ENCODE measurements around the gene DNAJC11.

DNA sequence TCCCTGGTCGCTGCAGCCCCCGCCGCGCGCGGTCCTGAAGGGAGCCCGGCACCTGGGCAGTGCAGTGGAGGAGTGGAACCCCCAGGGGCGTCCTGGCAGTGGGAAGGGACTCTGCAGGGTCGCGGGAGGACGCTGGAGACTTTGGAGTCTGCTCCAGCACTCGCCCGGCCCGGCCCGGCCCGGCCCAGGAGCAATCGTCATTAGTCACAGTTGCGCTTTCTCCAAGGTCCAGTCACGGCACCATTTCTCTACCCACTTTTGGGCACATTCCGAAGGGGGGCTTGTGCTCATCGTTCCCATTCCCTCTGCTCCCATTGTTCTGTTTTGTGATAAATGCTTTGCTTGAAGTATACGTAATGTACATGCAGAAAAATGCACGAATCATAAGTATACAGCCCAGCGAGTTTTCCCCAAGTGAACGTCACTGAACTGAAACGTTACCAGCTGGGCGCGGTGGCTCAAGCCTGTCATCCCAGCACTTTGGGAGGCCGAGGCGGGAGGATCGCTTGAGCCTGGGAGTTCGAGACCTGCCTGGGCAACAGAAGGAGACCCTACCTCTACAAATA, 75.9 kb downstream of the DNAJC11 start:
- TF ChIP-seq JUN (CRISPR knock-in tag; IDR thresholded peaks at IDR 0.05) (no peak), CREB1 (CRISPR knock-in tag; IDR thresholded peaks at IDR 0.05) (no peak), ETV6 (CRISPR knock-in tag; IDR thresholded peaks at IDR 0.05) (no peak)
- TF ChIP-seq, protein P1, sequence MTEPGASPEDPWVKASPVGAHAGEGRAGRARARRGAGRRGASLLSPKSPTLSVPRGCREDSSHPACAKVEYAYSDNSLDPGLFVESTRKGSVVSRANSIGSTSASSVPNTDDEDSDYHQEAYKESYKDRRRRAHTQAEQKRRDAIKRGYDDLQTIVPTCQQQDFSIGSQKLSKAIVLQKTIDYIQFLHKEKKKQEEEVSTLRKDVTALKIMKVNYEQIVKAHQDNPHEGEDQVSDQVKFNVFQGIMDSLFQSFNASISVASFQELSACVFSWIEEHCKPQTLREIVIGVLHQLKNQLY (CRISPR knock-in tag; IDR thresholded peaks at IDR 0.05): no peak
- TF ChIP-seq, protein P2, sequence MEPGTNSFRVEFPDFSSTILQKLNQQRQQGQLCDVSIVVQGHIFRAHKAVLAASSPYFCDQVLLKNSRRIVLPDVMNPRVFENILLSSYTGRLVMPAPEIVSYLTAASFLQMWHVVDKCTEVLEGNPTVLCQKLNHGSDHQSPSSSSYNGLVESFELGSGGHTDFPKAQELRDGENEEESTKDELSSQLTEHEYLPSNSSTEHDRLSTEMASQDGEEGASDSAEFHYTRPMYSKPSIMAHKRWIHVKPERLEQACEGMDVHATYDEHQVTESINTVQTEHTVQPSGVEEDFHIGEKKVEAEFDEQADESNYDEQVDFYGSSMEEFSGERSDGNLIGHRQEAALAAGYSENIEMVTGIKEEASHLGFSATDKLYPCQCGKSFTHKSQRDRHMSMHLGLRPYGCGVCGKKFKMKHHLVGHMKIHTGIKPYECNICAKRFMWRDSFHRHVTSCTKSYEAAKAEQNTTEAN (CRISPR knock-in tag; IDR thresholded peaks at IDR 0.05): no peak
- TF ChIP-seq, protein P3, sequence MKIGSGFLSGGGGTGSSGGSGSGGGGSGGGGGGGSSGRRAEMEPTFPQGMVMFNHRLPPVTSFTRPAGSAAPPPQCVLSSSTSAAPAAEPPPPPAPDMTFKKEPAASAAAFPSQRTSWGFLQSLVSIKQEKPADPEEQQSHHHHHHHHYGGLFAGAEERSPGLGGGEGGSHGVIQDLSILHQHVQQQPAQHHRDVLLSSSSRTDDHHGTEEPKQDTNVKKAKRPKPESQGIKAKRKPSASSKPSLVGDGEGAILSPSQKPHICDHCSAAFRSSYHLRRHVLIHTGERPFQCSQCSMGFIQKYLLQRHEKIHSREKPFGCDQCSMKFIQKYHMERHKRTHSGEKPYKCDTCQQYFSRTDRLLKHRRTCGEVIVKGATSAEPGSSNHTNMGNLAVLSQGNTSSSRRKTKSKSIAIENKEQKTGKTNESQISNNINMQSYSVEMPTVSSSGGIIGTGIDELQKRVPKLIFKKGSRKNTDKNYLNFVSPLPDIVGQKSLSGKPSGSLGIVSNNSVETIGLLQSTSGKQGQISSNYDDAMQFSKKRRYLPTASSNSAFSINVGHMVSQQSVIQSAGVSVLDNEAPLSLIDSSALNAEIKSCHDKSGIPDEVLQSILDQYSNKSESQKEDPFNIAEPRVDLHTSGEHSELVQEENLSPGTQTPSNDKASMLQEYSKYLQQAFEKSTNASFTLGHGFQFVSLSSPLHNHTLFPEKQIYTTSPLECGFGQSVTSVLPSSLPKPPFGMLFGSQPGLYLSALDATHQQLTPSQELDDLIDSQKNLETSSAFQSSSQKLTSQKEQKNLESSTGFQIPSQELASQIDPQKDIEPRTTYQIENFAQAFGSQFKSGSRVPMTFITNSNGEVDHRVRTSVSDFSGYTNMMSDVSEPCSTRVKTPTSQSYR (CRISPR knock-in tag; IDR thresholded peaks at IDR 0.05): no peak
- TF ChIP-seq, protein P4, sequence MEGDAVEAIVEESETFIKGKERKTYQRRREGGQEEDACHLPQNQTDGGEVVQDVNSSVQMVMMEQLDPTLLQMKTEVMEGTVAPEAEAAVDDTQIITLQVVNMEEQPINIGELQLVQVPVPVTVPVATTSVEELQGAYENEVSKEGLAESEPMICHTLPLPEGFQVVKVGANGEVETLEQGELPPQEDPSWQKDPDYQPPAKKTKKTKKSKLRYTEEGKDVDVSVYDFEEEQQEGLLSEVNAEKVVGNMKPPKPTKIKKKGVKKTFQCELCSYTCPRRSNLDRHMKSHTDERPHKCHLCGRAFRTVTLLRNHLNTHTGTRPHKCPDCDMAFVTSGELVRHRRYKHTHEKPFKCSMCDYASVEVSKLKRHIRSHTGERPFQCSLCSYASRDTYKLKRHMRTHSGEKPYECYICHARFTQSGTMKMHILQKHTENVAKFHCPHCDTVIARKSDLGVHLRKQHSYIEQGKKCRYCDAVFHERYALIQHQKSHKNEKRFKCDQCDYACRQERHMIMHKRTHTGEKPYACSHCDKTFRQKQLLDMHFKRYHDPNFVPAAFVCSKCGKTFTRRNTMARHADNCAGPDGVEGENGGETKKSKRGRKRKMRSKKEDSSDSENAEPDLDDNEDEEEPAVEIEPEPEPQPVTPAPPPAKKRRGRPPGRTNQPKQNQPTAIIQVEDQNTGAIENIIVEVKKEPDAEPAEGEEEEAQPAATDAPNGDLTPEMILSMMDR (IDR thresholded peaks at IDR 0.05): no peak
- TF ChIP-seq, protein P5, sequence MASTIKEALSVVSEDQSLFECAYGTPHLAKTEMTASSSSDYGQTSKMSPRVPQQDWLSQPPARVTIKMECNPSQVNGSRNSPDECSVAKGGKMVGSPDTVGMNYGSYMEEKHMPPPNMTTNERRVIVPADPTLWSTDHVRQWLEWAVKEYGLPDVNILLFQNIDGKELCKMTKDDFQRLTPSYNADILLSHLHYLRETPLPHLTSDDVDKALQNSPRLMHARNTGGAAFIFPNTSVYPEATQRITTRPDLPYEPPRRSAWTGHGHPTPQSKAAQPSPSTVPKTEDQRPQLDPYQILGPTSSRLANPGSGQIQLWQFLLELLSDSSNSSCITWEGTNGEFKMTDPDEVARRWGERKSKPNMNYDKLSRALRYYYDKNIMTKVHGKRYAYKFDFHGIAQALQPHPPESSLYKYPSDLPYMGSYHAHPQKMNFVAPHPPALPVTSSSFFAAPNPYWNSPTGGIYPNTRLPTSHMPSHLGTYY (CRISPR knock-in tag; IDR thresholded peaks at IDR 0.05): no peak

Measured in WTC11 (cell line).